Upper lobe of right lung (tissue), 1 donor: Measurements from ENCODE around the gene PAX4. TPM values are rescaled to one million over a fixed set of nuclear protein-coding genes. Genes with fewer than 3 reads are reported as not detected.

ENCODE experiments used
- ATAC-seq: fragments of 200-7000 bp; cut with Tn5 transposase; one replicate; pipeline ENCODE4 v1.9.1; 2020; ENCODE audit warnings: mild to moderate bottlenecking, moderate library complexity
- DNase-seq: peaks from one replicate; pipeline ENCODE4 v3.0.0-alpha.2; 2020
- H3K27ac ChIP-seq: fragments of 200-600 bp; one replicate; pipeline ENCODE4 v1.8.0; 2022
- H3K27me3 ChIP-seq: fragments of 200-600 bp; one replicate; pipeline ENCODE4 v1.8.0; 2022; ENCODE audit warnings: mild to moderate bottlenecking
- H3K36me3 ChIP-seq: fragments of 200-600 bp; one replicate; pipeline ENCODE4 v1.8.0; 2022
- H3K4me1 ChIP-seq: fragments of 200-600 bp; one replicate; pipeline ENCODE4 v1.8.0; 2022
- H3K4me3 ChIP-seq: fragments of 200-600 bp; one replicate; pipeline ENCODE4 v1.8.0; 2022; ENCODE audit warnings: mild to moderate bottlenecking
- H3K9me3 ChIP-seq: fragments of 200-600 bp; one replicate; pipeline ENCODE4 v1.8.0; 2022
- CTCF ChIP-seq: fragments of 200-600 bp; IDR thresholded peaks from one replicate; pipeline ENCODE4 v1.8.0; 2022; ENCODE audit warnings: antibody characterized with exemption
- intact Hi-C: fragments of 100-400 bp; cut with DNase I; formaldehyde crosslinking; loops from one replicate; pipeline ENCODE4 v1.11.0; 2022
- total RNA-seq: library from RNA; stranded (reverse); fragmentation: NEBNext Ultra II Directional; extraction: Animal tissue kit (Norgen Biotek cat#: 25700); gene quantifications from one replicate; pipeline ENCODE4 v1.2.1, GENCODE V29; 2021
- donor health status: DM: no; HTN: yes; CAD: no; lungs with severe emphysema.

Gene PAX4
- total RNA-seq, 1 donor from 2014 or later, result not detected

- ATAC-seq, result no peak
- Histone ChIP-seq H3K27ac (no peak overlapping the region), H3K9me3 (no peaks in the 10 kb centered on the region), H3K36me3 (no peaks in the 10 kb centered on the region), H3K27me3 (peaks cover 12% of the 10 kb centered on the region), H3K4me3 (no peak overlapping the region), H3K4me1 (no peaks in the 10 kb centered on the region)
- no peak for TF ChIP-seq CTCF
- DNase-seq, result no peak
- intact Hi-C loops, result no loop called here
Observed at GRCh38 chr7:127625331-127625730, 7.4 kb upstream of the PAX4 start.

GRCh38 chr7:127620406-127621233 is 2.7 kb upstream of the PAX4 start:
- Histone ChIP-seq H3K4me1 (no peaks in the 10 kb centered on the region), H3K4me3 (no peak overlapping the region), H3K27ac (no peak overlapping the region), H3K36me3 (no peaks in the 10 kb centered on the region), H3K27me3 (peaks cover 43% of the 10 kb centered on the region), H3K9me3 (no peaks in the 10 kb centered on the region)
- no peak for TF ChIP-seq CTCF
- no peak for ATAC-seq
- intact Hi-C loops, result no loop called here
- DNase-seq, result no peak

- H3K9me3 ChIP-seq, result no peaks in the 10 kb centered on the region
- DNase-seq (no peak), ATAC-seq (no peak)
- no peak for TF ChIP-seq CTCF
- no peak overlapping the region for H3K4me3 ChIP-seq
- no peak overlapping the region for H3K27ac ChIP-seq
- H3K36me3 ChIP-seq, result no peaks in the 10 kb centered on the region
- no peaks in the 10 kb centered on the region for H3K4me1 ChIP-seq
- intact Hi-C loops, result no loop called here
- peaks cover 43% of the 10 kb centered on the region for H3K27me3 ChIP-seq
Observed at GRCh38 chr7:127619681-127620405, 1.9 kb upstream of the PAX4 start.

GRCh38 chr7:127618775-127619174 is 833 bp upstream of the PAX4 start:
- DNase-seq, result no peak
- no peak for ATAC-seq
- Histone ChIP-seq H3K9me3 (no peaks in the 10 kb centered on the region), H3K27ac (no peak overlapping the region), H3K4me1 (no peaks in the 10 kb centered on the region), H3K27me3 (peaks cover 43% of the 10 kb centered on the region), H3K36me3 (no peaks in the 10 kb centered on the region), H3K4me3 (no peak overlapping the region)
- TF ChIP-seq CTCF, result no peak
- intact Hi-C loops, result no loop called here

- Histone ChIP-seq H3K27ac (no peak overlapping the region), H3K4me1 (no peaks in the 10 kb centered on the region), H3K9me3 (no peaks in the 10 kb centered on the region), H3K4me3 (no peak overlapping the region), H3K36me3 (no peaks in the 10 kb centered on the region), H3K27me3 (peaks cover 43% of the 10 kb centered on the region)
- TF ChIP-seq CTCF, result no peak
- DNase-seq, result no peak
- intact Hi-C loops, result no loop called here
- no peak for ATAC-seq
Observed at GRCh38 chr7:127616724-127617123, 1.2 kb downstream of the PAX4 start.
